NCI-H526 treated with DMSO at 0.1 percent for 48 hours (cell line): ENCODE results near the gene FOXO3.

Source experiments
- DNase-seq: peaks from one replicate; lab custom pipeline; 2025; lab: John Stamatoyannopoulos, UW

FOXO3 gene

GRCh38 chr6:108574457-108575141 lies 13.9 kb downstream of the FOXO3 start:
- no peak for DNase-seq

DNA sequence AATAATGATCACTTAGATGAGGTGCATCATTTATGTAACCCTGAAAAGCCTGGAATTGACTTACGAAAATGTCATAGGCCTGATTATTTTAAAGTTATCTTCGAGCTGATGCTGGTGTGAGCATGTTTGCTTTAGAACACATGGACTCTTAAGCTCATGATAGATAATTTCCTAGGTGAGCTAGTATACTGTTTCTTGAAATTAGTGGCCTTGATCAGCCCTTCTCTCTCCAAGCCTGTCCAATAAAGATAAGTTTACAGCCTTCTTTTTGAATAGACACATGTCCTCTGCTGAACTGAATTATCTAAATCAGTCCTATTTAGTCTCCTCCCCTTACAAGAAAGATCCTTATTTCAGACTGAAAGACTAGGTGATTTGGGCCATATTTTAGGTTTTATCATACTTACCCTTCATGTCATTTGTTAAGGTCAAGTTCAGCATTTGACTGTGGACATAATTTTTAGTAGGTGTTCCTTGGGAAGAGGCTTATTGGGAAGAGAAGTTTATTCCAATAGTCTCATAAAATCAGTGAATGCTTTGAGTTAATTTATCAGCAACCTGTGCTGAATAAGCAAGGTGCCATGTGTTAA lies 15.3 kb downstream of the FOXO3 start:
- no peak for DNase-seq

GRCh38 chr6:108576709-108577108 lies 16.0 kb downstream of the FOXO3 start:
- DNase-seq: no peak

- DNase-seq: no peak
Measured at GRCh38 chr6:108578166-108578565, 17.4 kb downstream of the FOXO3 start.

GRCh38 chr6:108578595-108579327 lies 18.0 kb downstream of the FOXO3 start:
- no peak for DNase-seq

DNA sequence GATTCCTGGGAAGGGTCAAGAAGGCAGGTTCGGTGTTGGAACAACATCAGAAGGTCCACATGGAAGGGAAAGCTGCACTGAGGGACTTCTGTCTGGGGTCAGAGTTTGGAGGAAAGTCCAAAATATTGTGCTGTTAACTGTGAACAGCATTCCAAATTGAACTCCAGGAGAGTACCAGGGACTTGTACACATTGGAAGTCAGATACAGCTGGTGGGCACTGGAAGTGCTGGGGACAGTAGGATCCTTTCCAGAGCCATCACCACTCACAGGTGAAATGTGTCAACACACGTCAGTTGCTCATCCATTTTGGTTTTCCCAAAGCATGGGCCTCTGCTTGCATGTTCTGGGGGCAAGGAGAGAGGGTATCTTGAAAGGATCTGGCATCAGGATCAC lies 18.6 kb downstream of the FOXO3 start:
- no peak for DNase-seq

DNA sequence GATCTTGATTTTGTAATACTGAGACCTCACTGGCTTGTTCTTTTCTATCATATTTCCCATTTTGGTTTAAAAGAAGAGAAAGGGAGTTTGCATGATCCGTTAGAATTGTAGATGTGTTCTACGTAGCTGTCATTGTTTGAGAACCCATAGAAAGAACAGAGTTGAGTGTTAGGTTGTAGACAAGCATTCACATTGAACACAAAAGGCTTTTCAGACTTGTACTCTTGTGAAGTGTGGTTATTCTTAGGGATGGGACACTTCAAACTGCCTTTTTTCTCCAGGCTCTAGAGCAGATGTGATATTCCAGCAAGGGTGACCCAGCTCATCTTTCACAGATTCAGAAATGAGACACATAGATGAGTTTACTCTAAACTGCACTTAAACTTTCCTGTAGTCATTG lies 19.9 kb downstream of the FOXO3 start:
- DNase-seq: no peak

GRCh38 chr6:108581237-108581931 lies 20.7 kb downstream of the FOXO3 start:
- DNase-seq: no peak

GRCh38 chr6:108581932-108582475 lies 21.3 kb downstream of the FOXO3 start:
- DNase-seq: no peak

GRCh38 chr6:108582618-108583017 lies 21.9 kb downstream of the FOXO3 start:
- DNase-seq: no peak

GRCh38 chr6:108584323-108584722 lies 23.6 kb downstream of the FOXO3 start:
- no peak for DNase-seq

DNA sequence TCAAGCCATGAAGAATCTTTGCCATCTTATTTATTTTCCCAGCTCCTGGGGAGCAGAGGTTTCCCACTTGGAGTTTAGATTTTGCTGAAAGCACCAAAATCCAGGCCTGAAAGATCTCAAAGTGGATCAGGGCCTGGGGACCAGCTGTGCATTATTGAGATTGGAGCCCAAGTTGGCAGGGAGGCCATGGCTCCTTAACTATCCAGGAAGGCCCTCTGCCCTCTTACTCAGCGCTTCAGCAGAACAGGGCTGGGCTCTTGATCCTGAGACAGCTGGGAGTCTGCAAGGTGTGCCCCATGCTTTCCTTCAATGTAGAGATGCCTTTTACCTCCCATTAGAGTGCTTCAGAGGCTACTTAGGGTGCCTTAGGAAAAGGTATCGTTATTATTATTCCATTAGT lies 24.6 kb downstream of the FOXO3 start:
- no peak for DNase-seq

DNA sequence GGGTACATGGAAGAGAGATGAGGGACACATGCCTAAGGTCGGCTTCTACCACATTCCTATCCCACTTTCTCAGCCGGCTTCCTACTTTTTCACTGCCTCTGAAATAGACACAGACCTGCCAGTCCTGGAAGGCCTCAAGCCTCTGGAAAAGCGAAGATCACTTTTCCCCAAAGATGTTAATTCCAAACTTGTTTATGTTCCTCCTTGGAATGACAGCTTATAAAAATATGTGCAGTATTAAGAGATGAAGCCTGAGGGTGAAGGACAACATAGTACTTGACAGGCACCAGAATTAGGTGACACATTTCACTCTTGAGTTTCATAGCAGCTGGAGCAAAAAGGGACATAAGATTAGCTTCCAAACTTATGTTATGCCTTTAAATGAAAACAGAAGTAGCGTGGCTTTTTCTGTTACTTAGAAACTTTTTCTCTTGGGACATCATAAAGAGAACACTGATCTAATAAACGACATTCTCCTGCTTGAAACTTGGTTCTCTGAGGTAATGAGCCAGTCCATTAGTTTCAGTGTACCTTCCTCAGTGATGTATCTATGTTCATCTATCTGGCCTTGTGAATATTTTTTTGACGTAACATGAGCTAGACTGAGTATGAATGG lies 25.3 kb downstream of the FOXO3 start:
- DNase-seq: no peak

DNA sequence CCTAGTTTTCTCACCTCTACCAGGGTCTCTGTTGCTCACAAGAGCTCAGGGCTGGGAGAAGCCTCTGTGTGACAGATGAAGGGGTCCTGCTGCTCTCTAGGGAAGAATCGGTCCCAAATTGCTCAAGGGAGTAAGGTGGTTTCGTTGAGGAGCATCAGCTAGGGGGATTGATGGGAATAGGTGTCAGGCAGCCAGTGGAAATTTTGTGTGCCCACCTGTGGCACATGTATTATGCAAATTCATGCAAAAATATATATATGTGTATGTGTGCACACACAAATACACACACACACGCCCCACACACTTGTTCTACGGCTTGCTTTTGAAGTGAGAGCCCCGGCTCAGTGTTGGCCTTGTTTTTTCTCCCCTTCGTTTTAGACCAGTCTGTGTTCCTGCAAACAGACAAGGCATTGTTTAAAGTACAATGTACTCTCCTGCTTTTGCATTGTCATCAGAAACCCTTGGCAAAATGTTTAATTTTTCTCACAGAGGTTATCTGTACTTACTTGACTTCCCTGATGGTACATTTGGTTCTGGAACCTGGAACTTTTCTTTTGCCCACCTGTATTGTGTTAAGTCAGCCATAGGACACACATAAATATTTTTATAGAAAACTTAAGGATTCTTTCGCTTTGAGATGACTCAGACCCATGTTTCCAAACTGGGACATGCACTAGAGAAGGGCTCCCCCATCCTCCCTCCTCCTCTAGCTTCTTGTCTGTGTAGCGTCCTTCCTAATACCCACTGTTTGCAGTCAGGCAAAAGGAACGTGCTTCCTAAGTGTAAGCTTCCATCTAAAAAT lies 26.7 kb downstream of the FOXO3 start:
- peak; percentile 83 for DNase-seq

DNA sequence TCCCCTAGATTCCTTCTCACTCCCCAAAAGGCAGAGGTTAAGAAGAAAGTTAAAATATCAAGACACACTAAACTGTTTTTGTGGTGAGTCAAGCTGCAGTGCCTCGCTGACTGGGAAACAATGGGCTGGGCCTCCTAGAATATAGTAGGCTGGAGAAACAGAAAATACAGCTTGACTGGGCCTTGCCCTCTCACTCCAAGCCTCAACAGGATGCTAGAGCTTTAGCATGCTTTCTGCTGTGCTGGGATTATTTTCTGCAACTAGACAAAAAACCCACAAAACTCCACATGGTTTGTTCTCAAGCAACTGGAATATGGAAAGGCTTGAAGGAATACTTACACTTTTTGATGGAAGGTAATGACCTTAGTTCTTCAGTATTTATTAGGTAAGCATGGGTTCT lies 27.9 kb downstream of the FOXO3 start:
- no peak for DNase-seq

DNA sequence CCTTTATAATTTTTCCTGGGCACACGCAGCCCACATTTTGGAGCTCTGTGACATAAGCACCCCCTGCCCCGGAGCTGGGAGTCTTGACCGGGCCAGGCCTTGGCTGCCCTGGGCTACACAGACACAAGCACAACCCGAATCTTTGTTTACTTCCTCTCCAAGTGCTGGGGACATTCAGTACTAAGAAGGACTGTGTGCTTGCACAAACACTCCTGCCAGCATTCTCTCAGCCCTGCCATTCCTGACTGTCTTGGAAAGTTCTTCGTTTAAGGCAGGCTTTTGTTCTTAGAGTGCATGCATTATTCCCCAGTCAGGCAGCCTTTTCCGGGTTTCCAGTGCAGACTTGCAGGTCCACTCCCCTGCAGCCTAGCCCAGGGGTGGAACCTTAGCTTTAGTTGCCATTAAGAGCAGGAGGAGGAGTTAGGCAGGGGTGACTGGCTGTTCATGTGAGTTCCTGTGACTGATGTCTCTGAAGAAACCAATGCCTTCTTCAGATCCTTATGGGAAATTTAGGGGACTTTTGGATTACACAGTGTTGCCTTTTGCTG lies 28.6 kb downstream of the FOXO3 start:
- peak; percentile 50 for DNase-seq

DNA sequence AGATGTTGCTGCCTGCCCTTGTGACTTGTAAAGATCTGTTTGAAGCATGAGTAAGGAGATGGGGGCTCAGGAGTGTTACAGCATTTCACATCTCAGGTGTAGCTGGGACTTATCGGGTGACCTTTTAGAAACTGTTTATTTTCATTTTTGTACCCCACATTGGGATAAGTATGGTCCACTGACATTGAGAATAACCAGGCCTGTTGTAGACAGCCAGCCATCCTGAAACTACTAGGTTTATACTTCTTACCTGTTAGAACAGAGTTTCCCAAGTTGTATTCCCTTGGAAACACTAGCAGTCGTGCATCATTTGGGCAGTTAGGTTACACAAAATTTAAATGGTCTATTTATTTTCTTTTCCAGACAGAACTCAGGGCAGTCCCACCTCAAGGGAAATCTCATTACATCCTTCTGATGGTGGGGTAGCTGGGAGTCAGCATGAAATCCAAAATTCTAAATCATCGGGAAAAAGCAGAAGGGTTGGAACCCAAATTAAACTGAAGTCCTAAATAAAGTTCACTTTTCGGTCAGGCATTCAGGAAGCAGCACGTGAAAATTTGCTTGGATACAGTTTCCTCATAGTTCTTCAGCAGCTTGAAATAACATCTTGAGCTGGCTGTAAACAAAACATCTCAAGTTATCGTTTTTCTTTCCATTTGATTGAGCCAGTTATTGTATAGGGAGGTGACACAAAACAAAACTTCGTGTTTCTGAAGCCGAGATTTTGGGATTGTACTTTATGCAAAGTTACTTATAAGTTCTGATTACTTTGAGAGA lies 30.5 kb downstream of the FOXO3 start:
- DNase-seq: no peak

- DNase-seq: no peak
Measured at GRCh38 chr6:108592371-108593337, 31.9 kb downstream of the FOXO3 start.

DNA sequence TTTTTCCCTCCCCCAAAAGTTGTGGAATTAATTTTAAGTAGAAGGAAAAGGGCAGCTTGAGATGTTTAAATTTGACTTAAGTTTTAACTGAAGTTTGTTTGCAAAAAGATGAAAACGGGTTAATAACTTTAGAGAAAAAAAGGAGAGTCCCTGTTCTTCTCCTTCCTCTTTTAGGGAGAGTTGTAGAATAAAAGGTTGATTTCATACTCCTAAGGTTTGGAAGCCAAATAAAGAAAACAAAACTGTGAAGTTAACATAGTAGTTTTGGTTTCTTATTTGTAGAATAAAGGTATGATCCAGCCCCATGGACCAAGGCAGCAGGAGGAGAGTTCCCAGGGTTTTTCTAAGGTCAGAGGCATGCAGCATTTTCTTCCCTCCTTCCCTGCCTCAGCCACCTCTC lies 33.4 kb downstream of the FOXO3 start:
- DNase-seq: no peak
